Heart left ventricle (tissue), 16 donors: Measurements from ENCODE around the gene ALK. TPM values are rescaled to one million over a fixed set of nuclear protein-coding genes. Genes with fewer than 3 reads are reported as not detected.
A peak's percentile ranks its signal among the peaks of the same experiment; 100 is the strongest.

Experiments
- ATAC-seq, 4 donors: fragments of 200-7000 bp; cut with Tn5 transposase; one replicate each; pipeline ENCODE4 v1.9.1; 2020 to 2022; ENCODE audit warnings: moderate library complexity in 4 of 4, mild to moderate bottlenecking in 3 of 4, moderate number of reproducible peaks in 1 of 4
- DNase-seq, 5 donors: peaks; one replicate each; pipeline ENCODE4 v3.0.0-alpha.2; 2020
- H3K27ac ChIP-seq, 12 donors: fragments of 200-600 bp; sonication (generic) in 4 of 12; one replicate each; pipeline versions ENCODE4 v1.5.0 to v1.8.0; 2016 to 2022; ENCODE audit warnings: mild to moderate bottlenecking in 2 of 12
- H3K27me3 ChIP-seq, 9 donors: fragments of 200-600 bp; sonication (generic) in 2 of 9; one replicate each; pipeline versions ENCODE4 v1.5.1 to v1.8.0; 2016 to 2022; ENCODE audit warnings: mild to moderate bottlenecking in 3 of 9
- H3K36me3 ChIP-seq, 9 donors: fragments of 200-600 bp; sonication (generic) in 2 of 9; one replicate each; pipeline versions ENCODE4 v1.5.0 to v1.8.0; 2018 to 2022; ENCODE audit warnings: mild to moderate bottlenecking in 2 of 9
- H3K4me1 ChIP-seq, 12 donors: fragments of 200-600 bp; sonication (generic) in 4 of 12; one replicate each; pipeline versions ENCODE4 v1.5.0 to v1.8.0; 2016 to 2022; ENCODE audit warnings: mild to moderate bottlenecking in 3 of 12
- H3K4me3 ChIP-seq, 12 donors: fragments of 200-600 bp; sonication (generic) in 4 of 12; one replicate each; pipeline versions ENCODE4 v1.5.0 to v1.8.0; 2017 to 2022; ENCODE audit warnings: mild to moderate bottlenecking in 9 of 12, moderate library complexity in 4 of 12
- H3K9me3 ChIP-seq, 12 donors: fragments of 200-600 bp; sonication (generic) in 4 of 12; one replicate each; pipeline versions ENCODE4 v1.5.0 to v1.8.0; 2016 to 2022; ENCODE audit warnings: mild to moderate bottlenecking in 1 of 12
- POLR2A ChIP-seq, 2 donors: fragments of 450-650 bp; IDR thresholded peaks; one replicate each; pipeline ENCODE4 v1.6.1; 2017; ENCODE audit warnings: antibody characterized with exemption in 2 of 2, mild to moderate bottlenecking in 2 of 2, moderate library complexity in 2 of 2
- WGBS, 4 donors: extraction: QIAGEN DNeasy Blood & Tissue Kit in 2 of 4; methylation state at CpG; one replicate each; pipeline versions ENCODE4 v1.1.5 to v1.1.7; 2013 to 2018; 5-methylcytosine and 5-hydroxymethylcytosine counted together
- intact Hi-C, 10 donors: fragments of 100-400 bp; cut with DNase I; formaldehyde crosslinking; loops; one replicate each; pipeline versions ENCODE4 v1.11.1 to v1.14.2; 2022
- polyA plus RNA-seq, 2 donors: library from polyadenylated mRNA; stranded (reverse); fragments of 200-250 nt; gene quantifications; one replicate each; pipeline ENCODE4 v1.2.3, GENCODE V29; 2013
- total RNA-seq, 9 donors: library from RNA; depleted of rRNA in 2 of 9; stranded (reverse); fragments of >200 nt in 2 of 9; fragmentation: NEBNext Ultra II Directional in 3 of 9; extraction: Animal tissue kit (Norgen Biotek cat#: 25700) in 3 of 9; gene quantifications; one replicate each; pipeline versions ENCODE4 v1.1.0 to v1.2.4, GENCODE V29; 2016 to 2023
- TF ChIP-seq, protein P1 (sequence below), 12 donors: fragments of 200-600 bp; sonication (generic) in 4 of 12; IDR thresholded peaks; one replicate each; pipeline versions ENCODE4 v1.5.0 to v1.8.0; 2018 to 2022; ENCODE audit warnings: antibody characterized with exemption in 12 of 12, mild to moderate bottlenecking in 5 of 12
- donor health status: ischemic (EF 13 %, LVEDD 7.1; RV severe dilation, severe dysfunction).
- donor health status: healthy with polysubstance abuse.
- donor health status: DM: no; HTN: yes; CAD: no.
- donor health status: DM: no; HTN: no; CAD: no.
- donor health status: ischemic (EF 25% LVEDD 6.9; RV normal size, moderate dysfunction).
- donor health status: ischemic (EF 25% LVEDD 5.7; RV mildly dilated, moderate dysfunction).
- donor health status: healthy.
- donor health status: DM: yes; HTN: yes; CAD: no.
- donor health status: ischemic (EF 35%, LVEDD 5.7; RV mildly dilated, moderate dysfunction).
- donor health status: nonischemic (EF 11% LVEDD 7.7; RV severe dilation, severe dysfunction).
- donor health status: DM: yes; HTN: yes; CAD: no.
- donor health status: PGD.
- donor health status: ischemic (EF 29% LVEDD 5.4; RV normal size, mild dysfunction).
- donor health status: nonischemic (EF 23%, LVEDD 6.1; RV moderate dilation, normal function).

Gene ALK
- total and polyA plus RNA-seq, 11 donors: 0.05 to 0.50 (median 0.13) TPM; not detected in 5

- Histone ChIP-seq H3K4me1 (peaks cover 0 to 8% (median 0%) of the 10 kb centered on the region in 12 donors), H3K27me3 (no peaks in the 10 kb centered on the region), H3K27ac (no peak overlapping the region), H3K9me3 (no peaks in the 10 kb centered on the region), H3K36me3 (no peaks in the 10 kb centered on the region), H3K4me3 (no peak overlapping the region)
- 74 to 84% (median 79%) methylated on average over 8 of the region's 8 CpGs for WGBS, 4 donors
- intact Hi-C loops: no loop called here
- TF ChIP-seq, protein P1, sequence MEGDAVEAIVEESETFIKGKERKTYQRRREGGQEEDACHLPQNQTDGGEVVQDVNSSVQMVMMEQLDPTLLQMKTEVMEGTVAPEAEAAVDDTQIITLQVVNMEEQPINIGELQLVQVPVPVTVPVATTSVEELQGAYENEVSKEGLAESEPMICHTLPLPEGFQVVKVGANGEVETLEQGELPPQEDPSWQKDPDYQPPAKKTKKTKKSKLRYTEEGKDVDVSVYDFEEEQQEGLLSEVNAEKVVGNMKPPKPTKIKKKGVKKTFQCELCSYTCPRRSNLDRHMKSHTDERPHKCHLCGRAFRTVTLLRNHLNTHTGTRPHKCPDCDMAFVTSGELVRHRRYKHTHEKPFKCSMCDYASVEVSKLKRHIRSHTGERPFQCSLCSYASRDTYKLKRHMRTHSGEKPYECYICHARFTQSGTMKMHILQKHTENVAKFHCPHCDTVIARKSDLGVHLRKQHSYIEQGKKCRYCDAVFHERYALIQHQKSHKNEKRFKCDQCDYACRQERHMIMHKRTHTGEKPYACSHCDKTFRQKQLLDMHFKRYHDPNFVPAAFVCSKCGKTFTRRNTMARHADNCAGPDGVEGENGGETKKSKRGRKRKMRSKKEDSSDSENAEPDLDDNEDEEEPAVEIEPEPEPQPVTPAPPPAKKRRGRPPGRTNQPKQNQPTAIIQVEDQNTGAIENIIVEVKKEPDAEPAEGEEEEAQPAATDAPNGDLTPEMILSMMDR (IDR thresholded peaks at IDR 0.05): no peak
- no peak for TF ChIP-seq POLR2A (IDR thresholded peaks at IDR 0.05)
- ATAC-seq (no peak), DNase-seq (no peak)
Measured at GRCh38 chr2:29448096-29448688, 473.2 kb downstream of the ALK start.

DNA sequence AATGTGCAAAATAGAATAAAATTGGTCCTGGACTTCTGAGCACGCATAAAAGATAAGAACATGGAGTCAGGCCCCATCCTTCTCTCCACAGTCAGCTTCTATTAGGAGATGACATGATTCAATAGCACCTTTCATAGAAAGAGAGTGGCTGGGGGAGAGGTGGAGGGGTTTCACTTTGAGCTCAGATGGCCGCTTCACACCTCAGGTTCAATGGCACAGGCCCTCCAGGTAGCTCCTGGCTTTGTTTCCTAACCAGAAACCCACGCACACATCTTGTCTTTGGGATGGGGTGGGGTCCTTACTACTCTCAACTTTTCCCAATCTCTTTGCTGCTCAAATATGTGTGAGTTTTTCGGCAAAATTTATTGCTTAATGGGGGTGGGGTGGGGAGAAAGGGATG, 473.9 kb downstream of the ALK start:
- WGBS, 4 donors: 79 to 91% (median 85%) methylated on average over 4 of the region's 4 CpGs
- Histone ChIP-seq H3K27ac (no peak overlapping the region), H3K36me3 (no peaks in the 10 kb centered on the region), H3K4me3 (no peak overlapping the region), H3K9me3 (no peaks in the 10 kb centered on the region), H3K4me1 (peaks cover 0 to 10% (median 0%) of the 10 kb centered on the region in 12 donors), H3K27me3 (no peaks in the 10 kb centered on the region)
- intact Hi-C loops: no loop called here
- ATAC-seq (no peak), DNase-seq (no peak)
- TF ChIP-seq, protein P1 (IDR thresholded peaks at IDR 0.05): no peak
- no peak for TF ChIP-seq POLR2A (IDR thresholded peaks at IDR 0.05)

- H3K4me1 ChIP-seq: peaks cover 0 to 10% (median 0%) of the 10 kb centered on the region in 12 donors
- intact Hi-C loops: no loop called here
- ATAC-seq: no peak
- H3K9me3 ChIP-seq: no peaks in the 10 kb centered on the region
- TF ChIP-seq, protein P1 (IDR thresholded peaks at IDR 0.05): no peak
- TF ChIP-seq POLR2A (IDR thresholded peaks at IDR 0.05): no peak
- no peaks in the 10 kb centered on the region for H3K27me3 ChIP-seq
- H3K36me3 ChIP-seq: no peaks in the 10 kb centered on the region
- WGBS, 4 donors: 52 to 77% (median 74%) methylated on average over 4 of the region's 4 CpGs
- no peak for DNase-seq
- H3K4me3 ChIP-seq: no peak overlapping the region
- no peak overlapping the region for H3K27ac ChIP-seq
Measured at GRCh38 chr2:29446847-29447246, 474.5 kb downstream of the ALK start.

GRCh38 chr2:29444150-29444549, 477.2 kb downstream of the ALK start:
- peak in 3 of 4 donors; percentile 28 to 77 (median 52) for ATAC-seq
- DNase-seq: peak in 1 of 5 donors; percentile 29
- Histone ChIP-seq H3K4me3 (no peak overlapping the region), H3K27me3 (no peaks in the 10 kb centered on the region), H3K9me3 (no peaks in the 10 kb centered on the region), H3K36me3 (no peaks in the 10 kb centered on the region), H3K4me1 (peaks cover 0 to 10% (median 0%) of the 10 kb centered on the region in 12 donors), H3K27ac (peak overlapping the region in 2 of 12 donors; percentile 16 to 43)
- 69 to 77% (median 72%) methylated on average over 3 of the region's 3 CpGs for WGBS, 4 donors
- intact Hi-C loops: no loop called here
- TF ChIP-seq, protein P1 (IDR thresholded peaks at IDR 0.05): no peak
- no peak for TF ChIP-seq POLR2A (IDR thresholded peaks at IDR 0.05)
